Mammary epithelial cell (primary cell): ENCODE measurements around the gene DEPP1.

ENCODE experiments used
- CTCF ChIP-seq, 2 donors: IDR thresholded peaks in 1 of 2; conservative IDR thresholded peaks in 1 of 2; 2 replicates each; pipeline ENCODE4 v1.5.1; 2011 to 2012; ENCODE audit warnings: inconsistent platforms in 2 of 2, low read length in 2 of 2, mild to moderate bottlenecking in 2 of 2, control low read depth in 1 of 2, low read depth in 1 of 2; ENCODE audit not compliant: insufficient read depth in 1 of 2; ENCODE audit errors: extremely low read depth in 1 of 2
- EZH2 ChIP-seq: IDR thresholded peaks from 2 replicates; pipeline ENCODE4 v1.6.1; 2012; ENCODE audit warnings: low read length, inconsistent platforms, borderline replicate concordance

- TF ChIP-seq CTCF (conservative IDR thresholded peaks at IDR 0.05 in 1 of 2, IDR thresholded peaks at IDR 0.05 in 1 of 2; ENCODE audit: extremely low read depth in 1 of 2, insufficient read depth in 1 of 2, low read depth in 1 of 2, low read length in 2 of 2) (no peak), EZH2 (no peak)
These were observed 14.2 kb upstream of the DEPP1 start for GRCh38 chr10:44992732-44993225.
